H1 (cell line): ENCODE measurements around the gene TMEM138. TPM values are rescaled to one million over a fixed set of nuclear protein-coding genes. Genes with fewer than 3 reads are reported as not detected.

ENCODE experiments used
- E2F6 ChIP-seq: IDR thresholded peaks from 2 replicates; pipeline ENCODE4 v1.6.1; 2012; ENCODE audit warnings: inconsistent platforms
- GABPA ChIP-seq: IDR thresholded peaks from 2 replicates; pipeline ENCODE4 v1.6.1; 2011; ENCODE audit warnings: mild to moderate bottlenecking, low read length, moderate library complexity, borderline replicate concordance; ENCODE audit not compliant: insufficient read depth
- JUND ChIP-seq: IDR thresholded peaks from 2 replicates; pipeline ENCODE4 v1.6.1; 2011; ENCODE audit warnings: mild to moderate bottlenecking, improper control_type of control experiment, low read length
- POLR2AphosphoS5 ChIP-seq: IDR thresholded peaks from 2 replicates; pipeline ENCODE4 v1.6.1; 2011; ENCODE audit warnings: low read depth, low read length
- POU5F1 ChIP-seq: IDR thresholded peaks from 2 replicates; pipeline ENCODE4 v1.6.1; 2011; ENCODE audit warnings: low read depth, mild to moderate bottlenecking, low read length, moderate library complexity
- SIN3A ChIP-seq, 2 experiments: IDR thresholded peaks in 1 of 2; conservative IDR thresholded peaks in 1 of 2; 2 replicates each; pipeline ENCODE4 v1.6.1; 2011 to 2012; ENCODE audit warnings: low read length in 2 of 2, improper control_type of control experiment in 1 of 2, low read depth in 1 of 2, mild to moderate bottlenecking in 1 of 2
- SP2 ChIP-seq: IDR thresholded peaks from 2 replicates; pipeline ENCODE4 v1.6.1; 2012; ENCODE audit warnings: mild to moderate bottlenecking, low read length, inconsistent platforms
- TCF12 ChIP-seq: IDR thresholded peaks from 2 replicates; pipeline ENCODE4 v1.6.1; 2011; ENCODE audit warnings: low read depth, mild to moderate bottlenecking, low read length
- TEAD4 ChIP-seq: IDR thresholded peaks from 2 replicates; pipeline ENCODE4 v1.6.1; 2012; ENCODE audit warnings: low read depth, low read length, inconsistent platforms, mixed read lengths
- polyA plus RNA-seq, 7 experiments: library from polyadenylated mRNA; depleted of rRNA in 3 of 7; stranded (reverse) in 5 of 7; unstranded in 2 of 7; fragments of >200 nt in 5 of 7; fragments of 200-250 nt in 2 of 7; gene quantifications; 1 replicate in 5 of 7; 2 replicates in 1 of 7; 4 replicates in 1 of 7; pipeline versions ENCODE4 v1.2.1 to v1.2.3, GENCODE V29; 2011 to 2013; ENCODE audit warnings: missing spikeins in 2 of 7, mixed read lengths in 2 of 7
- total RNA-seq: library from RNA; stranded (reverse); fragmentation: NEBNext Ultra II Directional; extraction: Animal tissue kit (Norgen Biotek cat#: 25700); gene quantifications from 2 replicates; pipeline ENCODE4 v1.2.1, GENCODE V29; 2021

The TMEM138 gene
- total and polyA plus RNA-seq, 2 of the 8 experiments (the other 6 are each of a cell fraction or from before 2014, with no cell fraction given): 32.9 to 59.0 TPM

DNA sequence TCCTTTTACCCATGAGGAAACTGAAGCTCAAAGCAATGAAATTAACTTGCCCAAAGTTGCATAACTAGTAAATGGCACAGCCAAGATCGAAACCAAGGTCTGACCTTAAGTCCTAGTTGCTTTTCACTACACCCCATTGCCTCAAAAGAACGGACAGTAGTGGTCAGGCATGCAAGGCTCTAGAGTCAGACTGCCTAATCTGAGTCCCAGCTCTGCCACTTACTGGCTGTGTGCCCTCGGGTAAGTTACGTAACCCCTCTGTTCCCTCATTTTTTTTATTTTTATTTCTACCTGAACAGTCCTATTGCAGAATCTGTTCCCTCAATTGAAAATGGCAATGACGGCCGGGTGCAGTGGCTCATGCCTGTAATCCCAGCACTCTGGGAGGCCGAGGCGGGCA is 10.1 kb upstream of the TMEM138 start (continued):
- TF ChIP-seq POU5F1: no peak
- TF ChIP-seq E2F6: no peak
- TF ChIP-seq GABPA: no peak
- no peak for TF ChIP-seq TEAD4
- TF ChIP-seq TCF12: no peak
- TF ChIP-seq SIN3A (conservative IDR thresholded peaks at IDR 0.05 in 1 of 2, IDR thresholded peaks at IDR 0.05 in 1 of 2; ENCODE audit: low read depth in 1 of 2, low read length in 2 of 2): no peak
- TF ChIP-seq JUND: no peak
- TF ChIP-seq SP2: no peak
- TF ChIP-seq POLR2AphosphoS5: no peak
